ENCODE measurements around the gene PTBP3.

PTBP3 gene

GRCh38 chr9:112360047-112360804 lies 26.8 kb upstream of the PTBP3 start:
- no peak for DNase-seq

- no peak for DNase-seq
Measured at GRCh38 chr9:112355427-112355897, 22.0 kb upstream of the PTBP3 start.

GRCh38 chr9:112354081-112354743 lies 20.8 kb upstream of the PTBP3 start:
- no peak for DNase-seq

GRCh38 chr9:112352209-112352608 lies 18.8 kb upstream of the PTBP3 start:
- DNase-seq, result no peak

GRCh38 chr9:112351184-112351583 lies 17.8 kb upstream of the PTBP3 start:
- DNase-seq, result no peak

GRCh38 chr9:112349008-112349333 lies 15.6 kb upstream of the PTBP3 start:
- DNase-seq, result no peak

- peak; percentile 13 for DNase-seq
Measured at GRCh38 chr9:112348257-112349007, 15.0 kb upstream of the PTBP3 start.

- DNase-seq, result no peak
Measured at GRCh38 chr9:112341730-112342129, 8.3 kb upstream of the PTBP3 start.

GRCh38 chr9:112339886-112340285 lies 6.5 kb upstream of the PTBP3 start:
- DNase-seq, result no peak

- DNase-seq, result no peak
Measured at GRCh38 chr9:112338561-112338960, 5.1 kb upstream of the PTBP3 start.

- no peak for DNase-seq
Measured at GRCh38 chr9:112337547-112337946, 4.1 kb upstream of the PTBP3 start.

- DNase-seq, result peak; percentile 51
Measured at GRCh38 chr9:112334432-112334841, 1.0 kb upstream of the PTBP3 start.

GRCh38 chr9:112333639-112334431 lies 416 bp upstream of the PTBP3 start:
- DNase-seq, result peak; percentile 90

- no peak for DNase-seq
Measured at GRCh38 chr9:112332674-112332976, 794 bp downstream of the PTBP3 start.

- DNase-seq, result no peak
Measured at GRCh38 chr9:112332214-112332613, 1.2 kb downstream of the PTBP3 start.

GRCh38 chr9:112331674-112331952 lies 1.8 kb downstream of the PTBP3 start:
- peak; percentile 26 for DNase-seq

GRCh38 chr9:112328545-112328944 lies 4.9 kb downstream of the PTBP3 start:
- DNase-seq, result no peak

GRCh38 chr9:112327718-112328450 lies 5.5 kb downstream of the PTBP3 start:
- no peak for DNase-seq

GRCh38 chr9:112326194-112326593 lies 7.2 kb downstream of the PTBP3 start:
- DNase-seq, result no peak

- DNase-seq, result no peak
Measured at GRCh38 chr9:112325600-112325999, 7.8 kb downstream of the PTBP3 start.

- no peak for DNase-seq
Measured at GRCh38 chr9:112325127-112325526, 8.3 kb downstream of the PTBP3 start.

GRCh38 chr9:112323378-112323854 lies 10.0 kb downstream of the PTBP3 start:
- DNase-seq, result no peak
